Transverse colon (tissue), 3 donors: Measurements from ENCODE around the gene ZBTB40.

Source experiments
- CTCF ChIP-seq, 5 experiments: fragments of 200-600 bp in 3 of 5; fragments of 450-650 bp in 2 of 5; sonication (generic) in 3 of 5; IDR thresholded peaks; 1 replicate in 2 of 5; 2 replicates in 3 of 5; pipeline ENCODE4 v1.5.1; 2016 to 2017; ENCODE audit warnings: antibody characterized with exemption in 5 of 5, inconsistent platforms in 3 of 5, mild to moderate bottlenecking in 2 of 5, moderate library complexity in 1 of 5
- POLR2A ChIP-seq: fragments of 450-650 bp; IDR thresholded peaks from one replicate; pipeline ENCODE4 v1.6.1; 2016; ENCODE audit warnings: antibody characterized with exemption, mild to moderate bottlenecking, moderate library complexity

GRCh38 chr1:22528451-22528850 lies 76.8 kb downstream of the ZBTB40 start:
- TF ChIP-seq CTCF (IDR thresholded peaks at IDR 0.05): no peak
- TF ChIP-seq POLR2A: no peak
